CD4-positive, alpha-beta T cell (primary cell): ENCODE results near the gene ATP8B3. TPM values are rescaled to one million over a fixed set of nuclear protein-coding genes. Genes with fewer than 3 reads are reported as not detected.

Source experiments
- ATAC-seq: fragments of 200-7000 bp; cut with Tn5 transposase; one replicate; pipeline ENCODE4 v1.10.0; 2022; ENCODE audit warnings: mild to moderate bottlenecking; ENCODE audit not compliant: poor library complexity
- CTCF ChIA-PET: fragments of 350-600 bp; sonication (Branson Sonifier 250); formaldehyde crosslinking; loops from one replicate; lab custom pipeline; 2021; ENCODE audit warnings: antibody characterized with exemption, inconsistent platforms; lab: Charles Lee
- POLR2A ChIA-PET: fragments of 350-600 bp; sonication (Branson Sonifier 250); formaldehyde crosslinking; loops from one replicate; lab custom pipeline; 2021; ENCODE audit warnings: antibody characterized with exemption, inconsistent platforms; lab: Charles Lee
- DNase-seq, 14 experiments: peaks; one replicate each; pipeline ENCODE4 v3.0.0-alpha.2; 2013 to 2020; ENCODE audit warnings: mixed read lengths in 2 of 14
- H3K27ac ChIP-seq, 2 donors: one replicate each; pipeline versions ENCODE4 v1.5.1 to v1.7.0; 2013; ENCODE audit warnings: low read length in 2 of 2, low read depth in 1 of 2, mild to moderate bottlenecking in 1 of 2
- H3K27me3 ChIP-seq, 2 experiments: 1 replicate in 1 of 2; 2 replicates in 1 of 2; pipeline versions ENCODE4 v1.6.1 to v1.7.0; 2013; ENCODE audit warnings: low read length in 2 of 2, control low read depth in 1 of 2, mild to moderate bottlenecking in 1 of 2, moderate library complexity in 1 of 2; ENCODE audit not compliant: insufficient read depth in 2 of 2, control insufficient read depth in 1 of 2
- H3K36me3 ChIP-seq: one replicate; pipeline ENCODE4 v1.6.1; 2013; ENCODE audit warnings: low read length, control low read depth; ENCODE audit not compliant: insufficient read depth
- H3K4me1 ChIP-seq: one replicate; pipeline ENCODE4 v1.6.1; 2013; ENCODE audit warnings: low read length, control low read depth; ENCODE audit not compliant: insufficient read depth
- H3K4me3 ChIP-seq: one replicate; pipeline ENCODE4 v1.5.1; 2013; ENCODE audit warnings: mild to moderate bottlenecking, low read length, moderate library complexity
- H3K9me3 ChIP-seq, 2 experiments: 1 replicate in 1 of 2; 2 replicates in 1 of 2; pipeline versions ENCODE4 v1.6.1 to v1.7.0; 2013; ENCODE audit warnings: low read length in 2 of 2, mild to moderate bottlenecking in 2 of 2, control low read depth in 1 of 2, moderate library complexity in 1 of 2; ENCODE audit not compliant: control insufficient read depth in 1 of 2, insufficient read depth in 1 of 2
- H3K27ac Mint-ChIP-seq: one replicate; pipeline ENCODE4 v1.8.0; 2020; ENCODE audit warnings: mixed read lengths
- H3K27me3 Mint-ChIP-seq: one replicate; pipeline ENCODE4 v1.8.0; 2021; ENCODE audit warnings: mixed read lengths
- H3K36me3 Mint-ChIP-seq: one replicate; pipeline ENCODE4 v1.8.0; 2021; ENCODE audit warnings: low read depth, mixed read lengths
- H3K4me1 Mint-ChIP-seq: one replicate; pipeline ENCODE4 v1.8.0; 2021; ENCODE audit warnings: low read depth, mixed read lengths
- H3K4me3 Mint-ChIP-seq: one replicate; pipeline ENCODE4 v1.8.0; 2020; ENCODE audit warnings: mild to moderate bottlenecking, mixed read lengths
- H3K9me3 Mint-ChIP-seq: one replicate; pipeline ENCODE4 v1.8.0; 2020; ENCODE audit warnings: mixed read lengths
- CTCF ChIP-seq: fragments of 200-600 bp; IDR thresholded peaks from one replicate; pipeline ENCODE4 v1.8.0; 2022; ENCODE audit warnings: antibody characterized with exemption, mild to moderate bottlenecking
- intact Hi-C, 2 experiments: fragments of 100-400 bp; cut with DNase I in 1 of 2; cut with micrococcal nuclease in 1 of 2; formaldehyde crosslinking; loops; one replicate each; pipeline versions ENCODE4 v1.15.1 to v1.9.0; 2023 to 2025; cut with DNase I, micrococcal nuclease
- total RNA-seq, 174 experiments: library from RNA in 2 of 174; stranded (reverse) in 2 of 174; gene quantifications; one replicate each; pipeline ENCODE4 v1.2.3 and lab custom pipeline; 2021 to 2026

Gene ATP8B3
- total RNA-seq, 2 experiments from 2014 or later, result 2.5 to 3.2 TPM

- H3K4me3 Mint-ChIP-seq, result no peak overlapping the region
- H3K4me1 Mint-ChIP-seq, result no peaks in the 10 kb centered on the region
- H3K27ac ChIP-seq, result no peak overlapping the region
- DNase-seq (no peak), ATAC-seq (no peak)
- H3K4me3 ChIP-seq, result no peak overlapping the region
- ChIA-PET CTCF (no interaction called here), POLR2A (no interaction called here)
- peaks cover 19% of the 10 kb centered on the region for H3K4me1 ChIP-seq
- H3K27me3 ChIP-seq, result peaks cover 83 to 91% of the 10 kb centered on the region in 2 experiments
- H3K27me3 Mint-ChIP-seq, result peaks cover 76% of the 10 kb centered on the region
- TF ChIP-seq CTCF, result no peak
- intact Hi-C loops, result no loop called here
- H3K36me3 ChIP-seq, result no peaks in the 10 kb centered on the region
- no peak overlapping the region for H3K27ac Mint-ChIP-seq
- H3K9me3 Mint-ChIP-seq, result no peaks in the 10 kb centered on the region
- H3K9me3 ChIP-seq, result peaks cover 0 to 27% of the 10 kb centered on the region in 2 experiments
- H3K36me3 Mint-ChIP-seq, result no peaks in the 10 kb centered on the region
Measured at GRCh38 chr19:1760020-1760419, 52.1 kb downstream of the ATP8B3 start.

GRCh38 chr19:1758959-1759903 is 52.8 kb downstream of the ATP8B3 start:
- ChIA-PET CTCF (no interaction called here), POLR2A (no interaction called here)
- H3K4me3 Mint-ChIP-seq, result no peak overlapping the region
- DNase-seq, result no peak
- H3K27me3 Mint-ChIP-seq, result peaks cover 69% of the 10 kb centered on the region
- no peaks in the 10 kb centered on the region for H3K9me3 Mint-ChIP-seq
- Histone ChIP-seq H3K27ac (no peak overlapping the region), H3K27me3 (peaks cover 77 to 85% of the 10 kb centered on the region in 2 experiments), H3K9me3 (peaks cover 0 to 27% of the 10 kb centered on the region in 2 experiments), H3K4me3 (no peak overlapping the region), H3K4me1 (peaks cover 21% of the 10 kb centered on the region), H3K36me3 (no peaks in the 10 kb centered on the region)
- intact Hi-C loops, result no loop called here
- H3K36me3 Mint-ChIP-seq, result no peaks in the 10 kb centered on the region
- no peaks in the 10 kb centered on the region for H3K4me1 Mint-ChIP-seq
- no peak for ATAC-seq
- TF ChIP-seq CTCF, result no peak
- no peak overlapping the region for H3K27ac Mint-ChIP-seq

GRCh38 chr19:1758231-1758577 is 53.9 kb downstream of the ATP8B3 start:
- Mint-ChIP-seq H3K36me3 (no peaks in the 10 kb centered on the region), H3K27me3 (peaks cover 58% of the 10 kb centered on the region), H3K4me3 (no peak overlapping the region), H3K9me3 (no peaks in the 10 kb centered on the region), H3K27ac (no peak overlapping the region), H3K4me1 (no peaks in the 10 kb centered on the region)
- Histone ChIP-seq H3K4me1 (peaks cover 21% of the 10 kb centered on the region), H3K4me3 (no peak overlapping the region), H3K36me3 (no peaks in the 10 kb centered on the region), H3K9me3 (peaks cover 0 to 27% of the 10 kb centered on the region in 2 experiments), H3K27me3 (peaks cover 66 to 76% of the 10 kb centered on the region in 2 experiments), H3K27ac (no peak overlapping the region)
- intact Hi-C loops, result no loop called here
- DNase-seq (no peak), ATAC-seq (no peak)
- ChIA-PET POLR2A (no interaction called here), CTCF (no interaction called here)
- TF ChIP-seq CTCF, result no peak
